SK-N-DZ (cell line): ENCODE measurements around the gene RANBP1.

Experiments used
- DNase-seq: peaks from one replicate; pipeline ENCODE4 v3.0.0-alpha.2; 2015; ENCODE audit warnings: low spot score

RANBP1 gene

DNA sequence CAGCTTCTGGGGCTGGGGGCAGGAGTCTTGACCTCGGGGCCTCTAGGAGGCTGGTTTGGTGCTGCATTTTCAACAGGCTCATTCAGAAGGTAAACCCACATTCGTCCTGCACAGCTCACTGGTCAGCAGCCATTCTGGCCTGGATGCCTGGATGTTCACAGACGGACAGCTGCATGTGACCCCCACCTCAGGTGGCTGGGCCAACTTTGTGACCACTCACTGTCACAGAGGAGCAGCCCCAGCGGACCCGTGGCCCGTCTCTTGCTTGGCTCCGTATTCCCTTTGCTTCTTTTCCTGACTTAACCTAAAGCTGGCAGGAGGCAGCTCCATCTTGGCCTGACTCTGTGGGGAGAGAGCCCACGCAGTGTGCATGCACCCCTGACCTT lies 27.6 kb upstream of the RANBP1 start:
- DNase-seq = no peak

DNA sequence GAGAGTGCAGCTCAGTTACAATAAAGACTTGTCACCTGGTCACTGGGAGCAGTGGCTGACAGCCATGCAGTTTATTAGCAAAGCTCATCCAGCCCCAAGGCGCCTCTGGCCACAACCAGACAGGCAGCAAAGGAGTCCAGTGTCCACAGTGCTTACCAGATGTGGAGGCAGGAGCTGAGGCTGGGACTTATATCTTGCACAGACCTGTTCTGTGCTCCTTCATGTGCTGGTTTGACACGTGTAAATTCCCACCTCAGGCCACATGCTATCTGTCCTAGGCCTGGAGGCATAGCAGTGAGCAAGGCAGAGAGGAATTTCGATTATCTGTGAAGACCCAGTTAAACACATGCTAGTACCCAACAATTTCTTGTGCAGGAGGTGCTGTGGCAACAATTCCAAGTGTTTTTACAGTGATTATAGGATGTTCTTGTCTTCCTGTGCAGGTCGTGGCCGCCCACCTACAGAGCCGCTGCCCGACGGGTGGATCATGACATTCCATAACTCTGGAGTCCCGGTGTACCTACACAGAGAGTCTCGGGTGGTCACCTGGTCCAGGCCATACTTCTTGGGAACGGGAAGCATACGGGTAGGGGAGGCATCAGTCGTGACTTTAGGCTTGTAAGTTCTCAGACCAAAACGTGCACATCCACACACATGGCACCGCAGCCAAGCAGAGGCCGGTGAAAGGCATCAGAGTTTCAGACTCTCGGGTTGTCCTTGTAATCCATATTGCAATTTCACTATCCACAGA lies 26.5 kb upstream of the RANBP1 start:
- no peak for DNase-seq

DNA sequence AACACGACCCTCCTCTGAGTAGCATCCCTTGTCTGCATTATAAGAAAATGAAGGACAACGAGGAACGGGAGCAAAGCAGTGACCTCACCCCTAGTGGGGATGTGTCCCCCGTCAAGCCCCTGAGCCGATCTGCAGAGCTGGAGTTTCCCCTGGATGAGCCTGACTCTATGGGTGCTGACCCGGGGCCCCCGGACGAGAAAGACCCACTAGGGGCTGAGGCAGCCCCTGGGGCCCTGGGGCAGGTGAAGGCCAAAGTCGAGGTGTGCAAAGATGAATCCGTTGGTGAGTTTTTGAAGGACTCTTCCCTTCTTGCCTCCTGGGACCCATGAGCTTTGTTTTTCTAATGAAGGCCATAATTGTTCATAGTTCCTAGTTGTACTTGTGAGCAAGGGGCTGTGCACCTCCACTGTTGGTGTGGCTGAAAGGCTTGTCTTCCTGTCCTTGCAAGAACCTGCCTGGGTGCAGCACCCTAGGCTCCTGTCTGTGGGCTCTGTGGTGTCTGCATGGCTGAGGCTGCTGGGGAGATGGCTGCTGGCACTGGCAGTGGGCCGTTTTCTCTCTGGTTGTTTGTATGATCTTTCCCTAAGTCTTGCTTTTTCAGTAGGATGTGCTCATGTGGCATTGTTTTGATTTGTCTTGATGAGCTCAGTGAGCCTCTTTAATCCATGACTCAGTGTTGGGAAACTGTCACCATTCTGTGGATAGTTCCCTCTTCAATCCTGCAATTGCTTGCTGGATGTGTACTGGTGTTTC lies 25.8 kb upstream of the RANBP1 start:
- DNase-seq = no peak

- no peak for DNase-seq
Observed at GRCh38 chr22:20090730-20091240, 25.1 kb upstream of the RANBP1 start.

GRCh38 chr22:20091690-20092476 lies 24.0 kb upstream of the RANBP1 start:
- no peak for DNase-seq

DNA sequence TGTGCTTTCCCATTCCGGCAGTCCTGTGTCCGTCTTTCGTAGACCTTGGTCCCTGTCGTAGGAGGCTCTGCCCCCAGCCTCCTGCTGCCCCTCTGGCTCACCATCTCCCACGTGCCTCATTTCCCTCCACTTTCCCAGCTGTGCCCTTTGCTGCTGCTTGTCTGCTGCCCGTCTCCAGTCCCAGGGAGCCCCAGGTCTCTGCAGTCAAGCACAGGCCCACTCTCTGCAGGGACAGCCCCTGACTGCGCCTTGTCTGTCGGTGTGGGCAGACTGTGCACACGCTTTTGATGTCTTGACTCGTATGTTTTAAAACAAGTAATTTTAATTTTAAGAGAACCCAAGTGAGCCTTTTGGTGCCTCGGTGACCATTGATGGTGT lies 23.4 kb upstream of the RANBP1 start:
- DNase-seq = no peak

DNA sequence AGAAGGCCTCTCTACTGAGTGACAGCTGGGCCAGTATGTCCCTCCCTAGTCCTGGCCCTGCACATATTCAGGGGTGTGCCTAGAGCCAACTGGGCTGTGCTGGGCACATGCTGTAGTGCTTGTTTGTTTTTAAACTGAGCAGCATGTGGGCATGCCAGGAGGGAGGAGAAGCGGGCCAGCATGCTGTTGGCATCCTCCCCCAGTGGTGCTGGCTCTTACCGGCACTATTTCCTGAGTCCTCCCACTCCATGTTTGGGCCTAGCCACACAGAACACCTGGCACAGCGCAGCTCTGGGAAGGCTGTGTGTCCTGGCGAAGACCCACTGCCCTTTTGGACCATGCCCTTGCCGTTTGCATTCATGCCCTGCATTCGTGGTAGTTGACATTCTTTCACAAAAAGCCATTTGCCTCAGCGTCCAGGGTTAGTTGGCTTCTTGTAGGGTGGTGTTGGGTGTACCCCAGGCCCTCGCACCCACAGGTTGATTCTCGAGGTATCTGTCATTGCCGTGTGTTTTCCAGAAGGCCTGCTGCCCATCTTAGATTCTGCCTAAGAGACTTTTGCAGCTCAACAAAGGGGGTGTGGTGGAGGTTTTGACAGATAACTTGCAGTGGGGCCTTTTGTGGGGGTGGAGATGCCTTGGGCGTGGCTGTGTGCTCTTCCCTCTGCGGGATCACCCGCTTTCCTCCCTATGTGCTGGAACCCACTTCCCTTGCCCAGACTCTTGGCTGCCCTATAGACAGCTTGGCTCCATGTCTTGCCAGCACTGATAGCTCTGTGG lies 22.3 kb upstream of the RANBP1 start:
- DNase-seq = no peak

DNA sequence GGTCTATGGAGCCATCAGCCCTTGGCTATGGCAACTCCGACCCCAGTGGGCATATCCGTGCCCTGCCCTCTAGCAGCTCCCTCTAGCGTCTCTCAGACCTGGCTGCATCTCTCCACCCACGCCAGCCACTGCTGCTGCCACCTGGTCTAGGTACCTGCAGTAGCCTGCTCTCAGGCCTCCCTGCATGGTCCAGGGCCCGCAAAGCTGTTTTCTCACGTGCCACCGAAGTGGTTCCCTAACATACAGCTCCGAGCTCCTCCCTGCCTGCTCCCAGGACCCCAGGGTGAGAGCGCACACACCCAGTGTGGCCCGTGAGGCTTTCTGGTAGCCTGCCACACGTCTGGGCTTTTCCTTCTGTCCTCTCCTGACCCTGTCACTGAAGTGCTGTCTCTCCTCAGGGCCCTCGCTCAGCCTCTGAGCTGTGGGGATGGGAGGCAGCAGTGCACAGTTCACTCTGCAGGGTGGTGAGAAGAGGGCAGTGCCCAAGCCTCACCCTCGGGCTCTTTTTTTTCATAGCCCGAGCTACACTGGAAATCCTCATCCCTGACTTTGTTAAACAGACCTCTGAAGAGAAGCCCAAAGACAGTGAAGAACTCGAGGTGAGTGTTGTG lies 21.6 kb upstream of the RANBP1 start:
- no peak for DNase-seq

DNA sequence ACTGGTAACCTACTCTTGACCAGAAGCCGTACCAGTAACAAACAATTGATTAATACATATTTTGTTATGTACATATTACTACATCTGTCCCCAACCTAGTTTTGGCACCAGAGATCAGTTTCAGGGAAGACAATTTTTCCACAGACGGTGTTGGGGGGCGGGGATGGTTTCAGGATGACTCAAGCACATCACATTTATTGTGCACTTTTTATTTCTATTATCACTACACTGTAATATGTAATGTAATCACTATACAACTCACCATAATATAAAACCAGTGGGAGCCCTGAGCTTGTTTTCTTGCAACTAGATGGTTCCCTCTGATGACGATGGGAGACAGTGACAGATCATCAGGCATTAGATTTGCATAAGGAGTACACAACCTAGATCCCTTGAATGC lies 20.4 kb upstream of the RANBP1 start:
- no peak for DNase-seq

DNA sequence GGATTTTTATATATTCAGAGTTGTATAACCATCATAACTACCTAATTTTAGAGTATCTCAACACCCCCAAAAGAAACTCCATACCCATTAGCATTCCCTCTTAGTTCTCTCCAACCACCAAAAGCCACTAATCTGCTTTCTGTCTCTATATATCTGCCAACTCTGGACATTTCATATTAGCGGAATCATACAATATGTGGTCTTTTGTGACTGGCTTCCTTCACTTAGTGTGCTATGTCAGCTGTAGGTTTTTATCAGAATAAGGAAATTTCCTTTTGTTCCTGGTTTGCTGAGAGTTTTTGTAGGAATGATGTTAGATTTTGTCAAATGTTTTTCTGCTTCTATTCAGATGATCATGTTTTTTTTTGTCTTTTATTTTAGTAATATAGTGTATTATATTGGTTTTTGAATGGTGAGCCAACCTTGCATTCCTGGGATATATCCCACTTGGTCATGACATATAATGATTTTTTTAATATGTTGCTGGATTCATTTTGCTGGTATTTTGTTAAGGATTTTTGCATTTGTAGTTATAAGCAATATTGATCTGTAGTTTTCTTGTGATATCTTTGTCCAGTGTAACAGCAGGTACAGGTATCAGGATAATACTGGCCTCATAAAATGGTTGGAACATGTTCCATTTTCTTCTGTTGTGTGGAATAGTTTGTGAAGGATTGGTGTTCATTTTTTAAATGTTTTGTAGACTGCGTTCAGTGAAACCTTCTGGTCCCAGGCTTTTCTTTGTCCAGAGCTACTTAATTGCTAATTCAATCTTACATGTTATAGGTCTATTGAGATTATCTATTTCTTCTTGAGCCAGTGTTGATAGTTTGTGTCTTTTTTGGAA lies 19.1 kb upstream of the RANBP1 start:
- no peak for DNase-seq

DNA sequence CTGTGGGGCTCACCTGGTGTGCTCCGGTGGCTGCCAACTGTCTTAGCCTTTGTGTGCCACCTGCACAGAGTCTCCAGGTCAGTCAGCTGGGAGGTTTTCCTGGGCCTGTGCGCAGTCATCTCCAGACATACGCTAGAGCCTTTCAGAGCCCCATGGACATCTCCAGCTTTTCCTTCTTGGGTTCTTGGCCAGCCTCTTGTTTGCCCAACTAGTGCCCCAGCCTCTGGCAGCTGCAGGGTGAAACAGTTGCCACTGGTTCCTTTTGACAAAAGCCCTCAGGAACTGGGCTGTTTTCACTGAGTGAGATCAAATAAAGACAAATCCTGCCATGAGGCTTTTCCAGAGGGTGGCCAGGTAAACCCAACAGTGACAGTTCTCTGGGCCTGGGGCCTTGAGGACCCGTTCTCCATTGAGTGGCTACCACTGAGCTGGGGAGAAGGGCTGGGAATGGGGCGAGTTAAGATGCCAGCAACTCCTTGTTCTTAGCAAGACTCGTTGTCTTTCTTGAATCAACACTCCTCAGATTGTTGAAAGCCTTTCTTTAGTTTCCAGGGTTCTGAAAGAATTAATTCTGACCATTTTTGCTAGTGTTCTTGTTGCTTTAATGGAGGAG lies 16.7 kb upstream of the RANBP1 start:
- DNase-seq = no peak

DNA sequence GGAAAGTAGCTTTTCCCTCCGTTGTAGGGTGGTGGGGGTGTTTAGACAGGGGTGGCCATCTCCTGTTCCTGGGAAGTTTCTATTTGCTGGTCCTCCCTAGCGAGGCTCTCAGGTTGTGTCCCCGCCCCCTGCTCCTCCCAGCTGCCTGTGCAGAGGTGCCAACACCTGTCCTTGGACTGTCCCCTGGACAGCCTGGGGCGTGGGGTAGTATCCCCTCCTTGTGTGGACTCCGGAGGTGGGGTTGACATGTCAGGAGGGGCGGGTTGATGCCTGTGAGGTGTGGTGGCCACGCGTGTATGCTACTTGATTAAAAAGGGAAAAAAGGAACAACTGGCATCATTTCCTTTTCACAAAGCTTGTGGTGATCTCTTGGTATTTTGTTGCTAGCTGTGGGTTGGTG lies 14.3 kb upstream of the RANBP1 start:
- DNase-seq = no peak

GRCh38 chr22:20102203-20102780 lies 13.6 kb upstream of the RANBP1 start:
- no peak for DNase-seq

DNA sequence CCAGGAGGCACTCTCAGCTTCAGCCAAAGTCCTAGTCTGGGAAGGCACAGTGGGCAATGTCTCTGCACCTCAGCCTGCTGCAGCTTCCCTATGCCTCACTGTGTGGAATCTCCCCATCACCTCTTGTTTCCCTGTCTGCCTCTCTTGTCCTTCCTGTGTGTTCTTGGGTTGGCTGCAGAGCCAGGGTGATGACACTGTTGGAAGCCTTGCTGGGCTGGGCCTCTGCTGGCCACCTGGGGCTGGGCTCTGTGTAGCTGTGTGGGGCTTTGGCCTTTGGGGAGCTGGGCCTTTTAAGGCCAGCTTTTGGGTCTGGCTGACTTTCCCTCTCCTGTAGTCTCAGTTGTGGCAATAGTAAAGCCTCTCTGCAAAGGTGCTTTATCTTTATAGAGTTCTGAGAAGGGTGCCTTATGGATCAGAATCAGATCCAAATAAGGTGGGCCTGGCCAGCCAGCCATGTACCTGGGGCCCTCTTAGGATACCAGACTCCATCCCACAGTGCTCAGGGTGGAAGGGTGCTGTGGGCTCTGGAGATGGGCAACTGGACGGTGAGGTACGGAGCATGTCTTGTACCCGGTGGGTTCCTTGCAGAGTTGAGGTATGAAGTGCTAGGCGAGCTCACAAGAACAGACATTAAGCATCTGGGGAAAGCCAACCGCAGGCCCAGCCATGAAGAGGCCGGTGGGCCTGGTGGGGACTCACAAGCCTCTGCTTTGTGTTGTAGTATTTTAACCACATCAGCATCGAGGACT lies 10.3 kb upstream of the RANBP1 start:
- no peak for DNase-seq

DNA sequence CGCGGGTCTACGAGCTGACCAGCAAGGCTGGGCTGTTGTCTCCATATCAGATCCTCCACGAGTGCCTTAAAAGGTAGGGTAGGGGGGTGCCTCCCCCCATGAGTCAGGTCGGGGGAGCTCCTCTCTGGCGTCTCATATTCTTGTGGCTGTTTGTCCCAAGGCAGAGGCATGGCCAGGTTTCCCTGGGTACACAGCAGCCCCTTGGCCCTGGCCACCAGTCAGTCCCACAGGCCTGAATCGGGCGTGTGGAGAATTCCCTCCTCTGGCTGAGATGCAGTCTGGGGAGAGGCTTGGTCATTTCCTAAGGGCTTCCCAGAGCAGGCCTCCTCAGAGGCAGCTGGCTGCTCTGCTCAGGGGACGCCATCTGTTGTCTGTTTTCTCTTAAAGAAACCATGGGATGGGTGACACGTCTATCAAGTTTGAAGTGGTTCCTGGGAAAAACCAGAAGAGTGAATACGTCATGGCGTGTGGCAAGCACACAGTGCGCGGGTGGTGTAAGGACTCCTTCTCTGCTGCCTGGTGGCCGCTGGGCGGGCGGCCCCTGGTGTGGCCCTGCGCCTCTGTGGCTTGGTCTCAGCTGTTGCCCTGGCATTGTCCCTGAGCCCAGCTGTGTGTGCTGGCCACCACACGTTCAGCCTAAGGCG lies 9.6 kb upstream of the RANBP1 start:
- no peak for DNase-seq

GRCh38 chr22:20106849-20107237 lies 9.1 kb upstream of the RANBP1 start:
- DNase-seq = no peak

DNA sequence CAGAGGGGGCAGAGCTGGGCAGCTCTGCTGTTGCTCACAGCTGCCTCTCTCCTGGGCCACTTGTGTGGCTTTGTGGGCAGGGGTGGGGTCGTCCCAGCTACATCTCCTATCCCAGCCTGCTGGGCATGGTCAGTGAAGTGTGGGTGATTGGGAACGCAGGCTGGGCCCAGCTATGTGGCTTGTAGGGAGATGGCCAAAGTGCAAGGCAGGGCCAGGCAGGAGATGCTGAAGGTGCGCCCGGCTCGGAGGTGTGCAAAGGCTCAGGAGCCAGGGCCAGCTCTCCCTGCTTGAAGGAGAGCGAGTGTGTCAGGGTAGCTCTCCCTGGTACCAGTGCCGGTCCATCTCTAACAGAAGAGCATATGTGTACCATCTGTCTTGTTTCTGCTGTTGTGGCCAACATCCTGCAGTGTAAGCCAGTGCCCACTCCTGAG lies 8.4 kb upstream of the RANBP1 start:
- DNase-seq = no peak
